IMR-90 (cell line): Measurements from ENCODE around the gene CEP57L1. TPM values are rescaled to one million over a fixed set of nuclear protein-coding genes. Genes with fewer than 3 reads are reported as not detected.

ENCODE experiments used
- ATAC-seq: fragments of 200-7000 bp; cut with Tn5 transposase; 2 replicates; pipeline ENCODE4 v1.9.1; 2020; ENCODE audit warnings: low read depth, mild to moderate bottlenecking, moderate library complexity
- BruUV-seq: library from RNA; stranded (reverse); fragments of 400-500 nt; replicated peaks from 2 replicates; lab custom pipeline; 2021; lab: Mats Ljungman, UMichigan
- CTCF ChIA-PET: fragments of 300-600 bp; formaldehyde crosslinking; extraction: SDS; loops from one replicate; lab custom pipeline; 2021; ENCODE audit warnings: antibody characterized with exemption; lab: Yijun Ruan, JAX
- POLR2A ChIA-PET: fragments of 300-600 bp; sonication (Branson Sonifier 250); formaldehyde crosslinking; loops from one replicate; lab custom pipeline; 2022; ENCODE audit warnings: antibody characterized with exemption; ENCODE audit not compliant: unreplicated experiment; lab: Charles Lee
- DNase-seq: peaks from one replicate; pipeline ENCODE4 v3.0.0; 2013
- H2AFZ ChIP-seq: replicated peaks from 2 replicates; pipeline ENCODE3; 2013; ENCODE audit warnings: low read length, mild to moderate bottlenecking; ENCODE audit not compliant: poor library complexity
- H2AK5ac ChIP-seq: 2 replicates; pipeline ENCODE4 v1.6.1; 2013; ENCODE audit warnings: low read depth, low read length, inconsistent platforms
- H2AK9ac ChIP-seq: replicated peaks from 2 replicates; pipeline ENCODE3; 2013; ENCODE audit warnings: mild to moderate bottlenecking, low read depth, low read length, moderate library complexity; ENCODE audit not compliant: poor library complexity
- H2BK120ac ChIP-seq: 2 replicates; pipeline ENCODE4 v1.6.1; 2013; ENCODE audit warnings: low read depth, low read length, inconsistent platforms
- H2BK15ac ChIP-seq: 3 replicates; pipeline ENCODE4 v1.6.1; 2013; ENCODE audit warnings: low read depth, low read length, inconsistent platforms
- H2BK20ac ChIP-seq: 2 replicates; pipeline ENCODE4 v1.6.1; 2013; ENCODE audit warnings: low read depth, mild to moderate bottlenecking, inconsistent platforms, low read length, moderate library complexity
- H2BK5ac ChIP-seq: 2 replicates; pipeline ENCODE4 v1.6.1; 2013; ENCODE audit warnings: mild to moderate bottlenecking, low read depth, low read length, inconsistent platforms; ENCODE audit not compliant: poor library complexity, severe bottlenecking
- H3K14ac ChIP-seq: replicated peaks from 2 replicates; pipeline ENCODE4 v1.6.1; 2013; ENCODE audit warnings: low read depth, low read length, inconsistent platforms
- H3K18ac ChIP-seq: 2 replicates; pipeline ENCODE4 v1.6.1; 2013; ENCODE audit warnings: low read depth, low read length, control low read depth
- H3K23ac ChIP-seq: 2 replicates; pipeline ENCODE4 v1.6.1; 2013; ENCODE audit warnings: low read depth, low read length, inconsistent platforms
- H3K27ac ChIP-seq: 2 replicates; pipeline ENCODE4 v1.5.1; 2013; ENCODE audit warnings: mild to moderate bottlenecking, control low read depth, low read length; ENCODE audit not compliant: insufficient read depth
- H3K27me3 ChIP-seq: 2 replicates; pipeline ENCODE4 v1.6.1; 2013; ENCODE audit warnings: low read length; ENCODE audit not compliant: control insufficient read depth, insufficient read depth
- H3K36me3 ChIP-seq: 2 replicates; pipeline ENCODE4 v1.6.1; 2013; ENCODE audit warnings: low read length, mixed read lengths; ENCODE audit not compliant: control insufficient read depth, insufficient read depth
- H3K4ac ChIP-seq: 2 replicates; pipeline ENCODE4 v1.6.1; 2013; ENCODE audit warnings: low read depth, low read length, inconsistent platforms
- H3K4me1 ChIP-seq: 2 replicates; pipeline ENCODE4 v1.6.1; 2013; ENCODE audit warnings: low read length, mixed read lengths; ENCODE audit not compliant: control insufficient read depth, insufficient read depth
- H3K4me2 ChIP-seq: 2 replicates; pipeline ENCODE4 v1.6.1; 2013; ENCODE audit warnings: low read depth, mild to moderate bottlenecking, control low read depth, low read length, moderate library complexity
- H3K4me3 ChIP-seq: 2 replicates; pipeline ENCODE4 v1.5.1; 2013; ENCODE audit warnings: low read depth, mild to moderate bottlenecking, control low read depth, low read length, moderate library complexity; ENCODE audit not compliant: insufficient read depth
- H3K56ac ChIP-seq: 2 replicates; pipeline ENCODE4 v1.6.1; 2013; ENCODE audit warnings: low read length, inconsistent platforms; ENCODE audit not compliant: insufficient read depth; ENCODE audit errors: extremely low read depth
- H3K79me1 ChIP-seq, 2 experiments: 2 replicates each; pipeline ENCODE4 v1.6.1; 2013; ENCODE audit warnings: low read length in 2 of 2, inconsistent platforms in 1 of 2, low read depth in 1 of 2
- H3K9ac ChIP-seq: 2 replicates; pipeline ENCODE4 v1.6.1; 2013; ENCODE audit warnings: low read depth, low read length, control low read depth
- H3K9me1 ChIP-seq: 2 replicates; pipeline ENCODE4 v1.6.1; 2013; ENCODE audit warnings: low read length, inconsistent platforms; ENCODE audit not compliant: insufficient read depth
- H3K9me3 ChIP-seq: 2 replicates; pipeline ENCODE4 v1.6.1; 2013; ENCODE audit warnings: low read length; ENCODE audit not compliant: control insufficient read depth, insufficient read depth
- H4K20me1 ChIP-seq: 2 replicates; pipeline ENCODE4 v1.6.1; 2013; ENCODE audit warnings: low read length, inconsistent platforms; ENCODE audit not compliant: insufficient read depth
- H4K5ac ChIP-seq: 2 replicates; pipeline ENCODE4 v1.6.1; 2013; ENCODE audit warnings: mild to moderate bottlenecking, low read depth, low read length, control low read depth
- H4K8ac ChIP-seq, 2 experiments: 2 replicates each; pipeline ENCODE4 v1.6.1; 2013; ENCODE audit warnings: low read depth in 2 of 2, low read length in 2 of 2, control low read depth in 1 of 2, inconsistent platforms in 1 of 2
- H4K91ac ChIP-seq: 2 replicates; pipeline ENCODE4 v1.6.1; 2013; ENCODE audit warnings: low read depth, low read length, inconsistent platforms; ENCODE audit not compliant: insufficient read depth
- BHLHE40 ChIP-seq: fragments of 150-350 bp; IDR thresholded peaks from 2 replicates; pipeline ENCODE4 v1.6.1; 2016; ENCODE audit warnings: mild to moderate bottlenecking, low read depth, low read length
- CEBPB ChIP-seq: IDR thresholded peaks from 2 replicates; pipeline ENCODE4 v1.6.1; 2012; ENCODE audit warnings: low read depth, low read length, improper control_type of control experiment
- CHD1 ChIP-seq: IDR thresholded peaks from 2 replicates; pipeline ENCODE4 v1.6.1; 2012; ENCODE audit warnings: low read depth, low read length, improper control_type of control experiment
- CTCF ChIP-seq: conservative IDR thresholded peaks from 2 replicates; pipeline ENCODE4 v1.5.1; 2012; ENCODE audit warnings: mild to moderate bottlenecking, low read depth, low read length, improper control_type of control experiment
- FOS ChIP-seq: fragments of 150-350 bp; IDR thresholded peaks from 2 replicates; pipeline ENCODE4 v1.6.1; 2016; ENCODE audit warnings: low read depth, low read length
- MAFK ChIP-seq: IDR thresholded peaks from 2 replicates; pipeline ENCODE4 v1.6.1; 2012; ENCODE audit warnings: low read depth, low read length, improper control_type of control experiment
- MAZ ChIP-seq: IDR thresholded peaks from 2 replicates; pipeline ENCODE4 v1.6.1; 2012; ENCODE audit warnings: low read depth, mild to moderate bottlenecking, low read length, improper control_type of control experiment, moderate library complexity, borderline replicate concordance
- MXI1 ChIP-seq: IDR thresholded peaks from 2 replicates; pipeline ENCODE4 v1.6.1; 2012; ENCODE audit warnings: low read depth, mild to moderate bottlenecking, low read length, moderate library complexity, borderline replicate concordance
- NFE2L2 ChIP-seq: fragments of 150-350 bp; IDR thresholded peaks from 2 replicates; pipeline ENCODE4 v1.6.1; 2016; ENCODE audit warnings: low read depth, mild to moderate bottlenecking, low read length
- POLR2A ChIP-seq: IDR thresholded peaks from 2 replicates; pipeline ENCODE4 v1.6.1; 2012; ENCODE audit warnings: mild to moderate bottlenecking, low read depth, low read length
- RAD21 ChIP-seq: IDR thresholded peaks from 2 replicates; pipeline ENCODE4 v1.6.1; 2012; ENCODE audit warnings: low read length, improper control_type of control experiment
- RCOR1 ChIP-seq: IDR thresholded peaks from 2 replicates; pipeline ENCODE4 v1.6.1; 2012; ENCODE audit warnings: mild to moderate bottlenecking, low read length, improper control_type of control experiment; ENCODE audit not compliant: insufficient replicate concordance
- RFX5 ChIP-seq: IDR thresholded peaks from 2 replicates; pipeline ENCODE4 v1.8.0; 2012; ENCODE audit warnings: low read depth, mild to moderate bottlenecking, low read length, moderate library complexity
- SMC3 ChIP-seq: fragments of 150-350 bp; IDR thresholded peaks from 2 replicates; pipeline ENCODE4 v1.6.1; 2016; ENCODE audit warnings: low read depth, mild to moderate bottlenecking, antibody characterized with exemption, low read length, moderate library complexity
- WGBS, 2 experiments: methylation state at CpG; one replicate each; pipeline versions ENCODE4 v1.1.5 to v1.1.7; 2013; ENCODE audit warnings: missing lambda C conversion rate in 2 of 2; ENCODE audit not compliant: insufficient read length in 1 of 2; ENCODE audit errors: extremely low coverage in 2 of 2; 5-methylcytosine and 5-hydroxymethylcytosine counted together
- dilution Hi-C: fragments of 300-500 bp; cut with HindIII; formaldehyde crosslinking; loops from one replicate; pipeline ENCODE4 v1.14.3; 2018; ENCODE audit warnings: low sequenced_read_pairs; ENCODE audit not compliant: unreplicated experiment
- in situ Hi-C: fragments of 300-500 bp; cut with MboI; formaldehyde crosslinking; loops from 3 replicates; pipeline ENCODE4 v1.14.3; 2019; ENCODE audit warnings: low sequenced_read_pairs, inconsistent platforms, mixed read lengths
- intact Hi-C: fragments of 100-400 bp; cut with micrococcal nuclease; formaldehyde crosslinking; loops from 2 replicates; pipeline ENCODE4 v1.10.0; 2022
- polyA plus RNA-seq, 3 experiments: library from polyadenylated mRNA; depleted of rRNA; stranded (reverse); fragments of >200 nt; gene quantifications; 2 replicates each; pipeline ENCODE4 v1.2.3, GENCODE V29; 2012; ENCODE audit warnings: low replicate concordance in 1 of 3
- total RNA-seq: library from RNA; depleted of rRNA; stranded (reverse); fragments of >200 nt; gene quantifications from 2 replicates; pipeline ENCODE4 v1.2.3, GENCODE V29; 2012
- TF ChIP-seq, protein P1 (sequence below): fragments of 150-350 bp; IDR thresholded peaks from 2 replicates; pipeline ENCODE4 v1.6.1; 2017; ENCODE audit warnings: mild to moderate bottlenecking, antibody characterized with exemption, low read length, low read depth
- TF ChIP-seq, protein P2 (sequence below): fragments of 150-350 bp; IDR thresholded peaks from 2 replicates; pipeline ENCODE4 v1.6.1; 2016; ENCODE audit warnings: low read depth, mild to moderate bottlenecking, low read length, moderate library complexity, borderline replicate concordance

The CEP57L1 gene
- total and polyA plus RNA-seq, 2 of the 4 experiments (the other 2 are of a cell fraction): 10.3 to 21.9 TPM

- Histone ChIP-seq H3K4me2 (peak overlapping the region; percentile 3; the same call in 1 of the 2 replicates), H3K9ac (no peak overlapping the region), H3K27me3 (no peaks in the 10 kb centered on the region), H4K20me1 (no peaks in the 10 kb centered on the region), H3K18ac (no peak overlapping the region), H3K9me1 (no peaks in the 10 kb centered on the region), H3K36me3 (no peaks in the 10 kb centered on the region), H3K27ac (no peak overlapping the region), H3K4ac (no peak overlapping the region), H2BK15ac (no peak overlapping the region), H3K79me1 (peaks cover 5 to 14% of the 10 kb centered on the region in 2 experiments; a peak in 2 of 4 replicates), H2BK5ac (no peak overlapping the region), H4K8ac (no peak overlapping the region), H2BK120ac (no peak overlapping the region), H2AFZ (no peak overlapping the region), H3K14ac (no peak overlapping the region), H3K4me3 (no peak overlapping the region), H3K56ac (no peak overlapping the region), H2BK20ac (no peak overlapping the region), H3K23ac (no peak overlapping the region; the same call in 1 of the 2 replicates), H2AK5ac (no peak overlapping the region), H3K9me3 (no peaks in the 10 kb centered on the region), H2AK9ac (no peak overlapping the region), H4K5ac (no peak overlapping the region), H4K91ac (no peak overlapping the region), H3K4me1 (peaks cover 2% of the 10 kb centered on the region; the same call in 1 of the 2 replicates)
- dilution Hi-C loops (loop anchor here (25.0 kb wide), 1 partner anchor 522 kb away; no protein-coding TSS in a partner anchor), intact Hi-C loops (no loop called here), in situ Hi-C loops (loop anchor here (10.0 kb wide), 1 partner anchor 155 kb away; no protein-coding TSS in a partner anchor)
- BruUV-seq: no TSS peak
- ChIA-PET POLR2A (no interaction called here), CTCF (interaction anchor here (0.7 kb wide), 1 partner anchor 14 kb away, joined by 3 read pairs; no protein-coding TSS in a partner anchor)
- ATAC-seq (no peak), DNase-seq (peak; percentile 24)
- TF ChIP-seq CTCF (no peak), CHD1 (no peak), SMC3 (no peak), MAZ (no peak), NFE2L2 (no peak), POLR2A (no peak), CEBPB (no peak), BHLHE40 (no peak), FOS (no peak), MAFK (no peak), RFX5 (no peak), MXI1 (no peak), RCOR1 (no peak), RAD21 (no peak)
- TF ChIP-seq, protein P1, sequence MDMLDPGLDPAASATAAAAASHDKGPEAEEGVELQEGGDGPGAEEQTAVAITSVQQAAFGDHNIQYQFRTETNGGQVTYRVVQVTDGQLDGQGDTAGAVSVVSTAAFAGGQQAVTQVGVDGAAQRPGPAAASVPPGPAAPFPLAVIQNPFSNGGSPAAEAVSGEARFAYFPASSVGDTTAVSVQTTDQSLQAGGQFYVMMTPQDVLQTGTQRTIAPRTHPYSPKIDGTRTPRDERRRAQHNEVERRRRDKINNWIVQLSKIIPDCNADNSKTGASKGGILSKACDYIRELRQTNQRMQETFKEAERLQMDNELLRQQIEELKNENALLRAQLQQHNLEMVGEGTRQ: no peak
- TF ChIP-seq, protein P2, sequence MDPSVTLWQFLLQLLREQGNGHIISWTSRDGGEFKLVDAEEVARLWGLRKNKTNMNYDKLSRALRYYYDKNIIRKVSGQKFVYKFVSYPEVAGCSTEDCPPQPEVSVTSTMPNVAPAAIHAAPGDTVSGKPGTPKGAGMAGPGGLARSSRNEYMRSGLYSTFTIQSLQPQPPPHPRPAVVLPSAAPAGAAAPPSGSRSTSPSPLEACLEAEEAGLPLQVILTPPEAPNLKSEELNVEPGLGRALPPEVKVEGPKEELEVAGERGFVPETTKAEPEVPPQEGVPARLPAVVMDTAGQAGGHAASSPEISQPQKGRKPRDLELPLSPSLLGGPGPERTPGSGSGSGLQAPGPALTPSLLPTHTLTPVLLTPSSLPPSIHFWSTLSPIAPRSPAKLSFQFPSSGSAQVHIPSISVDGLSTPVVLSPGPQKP: no peak
- 86% methylated on average over 2 of the region's 4 CpGs; no CpG with 5 or more reads in 1 of the 2 experiments for WGBS, 2 experiments
Observed at GRCh38 chr6:109059571-109060021, 35.7 kb upstream of the CEP57L1 start.
